Measurements from ENCODE around the gene PPL.
"Not testable (repeated sequence)": the region's sequence is repeated elsewhere in the genome, so short reads cannot be mapped to it uniquely, and the experiment has no call there.

Gene PPL

DNA sequence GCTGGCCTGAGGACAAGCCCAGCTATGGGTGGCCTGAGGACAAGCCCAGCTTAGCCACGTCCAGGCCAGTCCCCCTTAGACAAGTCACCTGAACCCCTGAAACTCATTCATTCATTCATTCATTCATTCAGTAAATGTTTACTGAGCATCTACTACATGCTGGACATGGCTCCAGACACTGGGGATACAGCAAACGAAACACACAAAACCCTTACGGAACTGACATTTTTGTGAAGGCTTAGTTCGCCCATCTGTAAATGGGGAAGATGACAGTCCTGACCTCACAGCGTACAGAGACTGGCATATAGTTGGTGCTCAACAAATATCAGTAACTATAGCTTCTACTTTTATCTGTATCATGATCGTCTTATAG is 37.5 kb downstream of the PPL start:
- Histone ChIP-seq H3K9me3 (ENCODE audit: control insufficient read depth, insufficient read depth, low read depth, low read length) (no peaks in the 10 kb centered on the region), H3K4me3 (ENCODE audit: low read depth, low read length) (no peak overlapping the region), H3K27ac (ENCODE audit: extremely low read depth, low read depth, low read length) (no peak overlapping the region), H3K4me1 (ENCODE audit: control insufficient read depth, insufficient read depth, low read length) (no peaks in the 10 kb centered on the region), H3K36me3 (ENCODE audit: control insufficient read depth in 2 of 2, insufficient read depth in 1 of 2, low read length in 2 of 2) (no peaks in the 10 kb centered on the region)
- ChIA-PET POLR2A (no interaction called here), CTCF (no interaction called here)
- TF ChIP-seq ZNF664 (tag by site-specific recombination; IDR thresholded peaks at IDR 0.05) (peak; percentile 70), ZNF558 (tag by site-specific recombination; IDR thresholded peaks at IDR 0.05) (no peak), ZNF239 (tag by site-specific recombination; IDR thresholded peaks at IDR 0.05) (no peak), ZNF184 (tag by site-specific recombination; IDR thresholded peaks at IDR 0.05) (no peak), ZNF248 (tag by site-specific recombination; IDR thresholded peaks at IDR 0.05) (no peak)
- TF ChIP-seq, protein P1, sequence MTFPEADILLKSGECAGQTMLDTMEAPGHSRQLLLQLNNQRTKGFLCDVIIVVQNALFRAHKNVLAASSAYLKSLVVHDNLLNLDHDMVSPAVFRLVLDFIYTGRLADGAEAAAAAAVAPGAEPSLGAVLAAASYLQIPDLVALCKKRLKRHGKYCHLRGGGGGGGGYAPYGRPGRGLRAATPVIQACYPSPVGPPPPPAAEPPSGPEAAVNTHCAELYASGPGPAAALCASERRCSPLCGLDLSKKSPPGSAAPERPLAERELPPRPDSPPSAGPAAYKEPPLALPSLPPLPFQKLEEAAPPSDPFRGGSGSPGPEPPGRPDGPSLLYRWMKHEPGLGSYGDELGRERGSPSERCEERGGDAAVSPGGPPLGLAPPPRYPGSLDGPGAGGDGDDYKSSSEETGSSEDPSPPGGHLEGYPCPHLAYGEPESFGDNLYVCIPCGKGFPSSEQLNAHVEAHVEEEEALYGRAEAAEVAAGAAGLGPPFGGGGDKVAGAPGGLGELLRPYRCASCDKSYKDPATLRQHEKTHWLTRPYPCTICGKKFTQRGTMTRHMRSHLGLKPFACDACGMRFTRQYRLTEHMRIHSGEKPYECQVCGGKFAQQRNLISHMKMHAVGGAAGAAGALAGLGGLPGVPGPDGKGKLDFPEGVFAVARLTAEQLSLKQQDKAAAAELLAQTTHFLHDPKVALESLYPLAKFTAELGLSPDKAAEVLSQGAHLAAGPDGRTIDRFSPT (tag by site-specific recombination; IDR thresholded peaks at IDR 0.05) = no peak

DNA sequence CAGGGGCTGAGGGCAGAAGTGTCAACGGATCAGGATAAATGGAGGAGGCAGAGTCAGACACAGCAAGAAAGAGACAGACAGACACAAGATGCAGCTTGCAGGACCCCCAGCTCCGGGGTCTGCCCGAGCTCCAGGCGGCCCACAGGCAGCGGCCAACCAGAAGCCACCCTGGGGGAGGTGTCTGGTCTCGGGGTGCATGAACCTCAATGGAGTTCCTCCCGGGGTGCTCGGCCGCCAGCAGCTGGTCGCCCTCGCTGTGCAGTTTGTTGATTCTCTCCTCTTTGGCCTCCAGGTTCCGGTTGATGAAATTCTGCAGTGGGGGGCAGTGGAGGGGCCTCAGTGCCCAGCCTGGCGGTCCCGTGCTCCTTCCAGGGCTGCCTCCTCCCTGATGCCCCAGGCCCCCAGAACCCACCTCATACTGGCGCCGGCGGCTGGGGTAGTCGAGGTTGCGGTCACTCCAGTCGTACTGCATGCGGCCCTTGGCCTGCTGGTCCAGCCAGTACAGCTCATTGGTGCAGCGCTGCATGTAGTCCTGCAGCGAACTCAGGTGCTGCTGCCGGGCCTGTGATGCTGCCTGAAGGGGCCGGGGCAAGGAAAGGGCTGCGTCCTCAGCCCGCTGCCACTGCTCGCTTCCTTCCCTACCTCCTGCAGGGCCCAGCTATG is 38.0 kb downstream of the PPL start:
- CTCF ChIA-PET = no interaction called here
- no peaks in the 10 kb centered on the region for H3K4me1 ChIP-seq (ENCODE audit: control insufficient read depth, insufficient read depth, low read length)
- POLR2A ChIA-PET = no interaction called here
- H3K4me3 ChIP-seq (ENCODE audit: low read depth, low read length) = no peak overlapping the region
- no peak overlapping the region for H3K27ac ChIP-seq (ENCODE audit: extremely low read depth, low read depth, low read length)
- H3K36me3 ChIP-seq (ENCODE audit: control insufficient read depth in 2 of 2, insufficient read depth in 1 of 2, low read length in 2 of 2) = no peaks in the 10 kb centered on the region
- no peaks in the 10 kb centered on the region for H3K9me3 ChIP-seq (ENCODE audit: control insufficient read depth, insufficient read depth, low read depth, low read length)
- TF ChIP-seq SETDB1 (IDR thresholded peaks at IDR 0.05; ENCODE audit: insufficient read length, low read length) = peak; percentile 5
- TF ChIP-seq ZNF112 (tag by site-specific recombination; IDR thresholded peaks at IDR 0.05) = no peak
- TF ChIP-seq ZNF791 (tag by site-specific recombination; IDR thresholded peaks at IDR 0.05) = no peak
- TF ChIP-seq ZNF768 (tag by site-specific recombination; IDR thresholded peaks at IDR 0.05) = no peak
- no peak for TF ChIP-seq ZNF670 (tag by site-specific recombination; IDR thresholded peaks at IDR 0.05; ENCODE audit: low read depth)
- TF ChIP-seq ZSCAN4 (tag by site-specific recombination; IDR thresholded peaks at IDR 0.05) = no peak

GRCh38 chr16:4897328-4897727 is 39.6 kb downstream of the PPL start:
- ChIA-PET CTCF (no interaction called here), POLR2A (no interaction called here)
- H3K4me3 ChIP-seq (ENCODE audit: low read depth, low read length) = no peak overlapping the region
- H3K27ac ChIP-seq (ENCODE audit: extremely low read depth, low read depth, low read length) = no peak overlapping the region
- no peaks in the 10 kb centered on the region for H3K9me3 ChIP-seq (ENCODE audit: control insufficient read depth, insufficient read depth, low read depth, low read length)
- no peaks in the 10 kb centered on the region for H3K4me1 ChIP-seq (ENCODE audit: control insufficient read depth, insufficient read depth, low read length)
- TF ChIP-seq ZNF404 (tag by site-specific recombination; IDR thresholded peaks at IDR 0.05) (no peak), REST (tag by site-specific recombination; IDR thresholded peaks at IDR 0.05) (peak; percentile 54; the same call in 1 of the 2 replicates)
- H3K36me3 ChIP-seq (ENCODE audit: control insufficient read depth in 2 of 2, insufficient read depth in 1 of 2, low read length in 2 of 2) = no peaks in the 10 kb centered on the region

DNA sequence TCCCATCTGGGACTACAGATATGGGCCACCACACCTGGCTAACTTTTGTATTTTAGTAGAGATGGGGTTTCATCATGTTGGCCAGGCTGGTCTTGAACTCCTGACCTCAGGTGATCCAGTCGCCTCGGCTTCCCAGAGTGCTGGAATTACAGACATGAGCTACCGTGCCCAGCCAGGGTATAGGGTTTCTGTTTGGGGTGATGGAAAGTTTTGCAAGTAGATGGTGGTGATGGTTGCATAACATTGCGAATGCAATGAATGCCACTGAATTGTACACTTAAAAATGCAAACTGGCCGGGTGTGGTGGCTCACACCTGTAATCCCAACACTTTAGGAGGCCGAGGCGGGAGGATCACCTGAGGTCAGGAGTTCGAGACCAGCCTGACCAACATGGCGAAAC is 40.2 kb downstream of the PPL start:
- H3K36me3 ChIP-seq (ENCODE audit: control insufficient read depth in 2 of 2, insufficient read depth in 1 of 2, low read length in 2 of 2); POLR2A ChIA-PET; H3K4me1 ChIP-seq (ENCODE audit: control insufficient read depth, insufficient read depth, low read length); H3K9me3 ChIP-seq (ENCODE audit: control insufficient read depth, insufficient read depth, low read depth, low read length); CTCF ChIA-PET; H3K4me3 ChIP-seq (ENCODE audit: low read depth, low read length); H3K27ac ChIP-seq (ENCODE audit: extremely low read depth, low read depth, low read length): not testable (repeated sequence)

All from HEK293 (cell line).